ENCODE data around the gene MDGA2.

GRCh38 chr14:47606566-47606965, 68.8 kb downstream of the MDGA2 start:
- TF ChIP-seq POLR2A (IDR thresholded peaks at IDR 0.05; ENCODE audit: low read depth, low read length) (no peak), CEBPB (IDR thresholded peaks at IDR 0.05; ENCODE audit: low read depth, low read length) (no peak), ELK1 (IDR thresholded peaks at IDR 0.05; ENCODE audit: borderline replicate concordance, low read depth, low read length) (no peak), CTCF (conservative IDR thresholded peaks at IDR 0.05; ENCODE audit: low read depth, low read length) (no peak), NFE2L2 (IDR thresholded peaks at IDR 0.05; ENCODE audit: low read depth, low read length) (no peak), RAD21 (IDR thresholded peaks at IDR 0.05; ENCODE audit: low read length) (no peak), CHD1 (IDR thresholded peaks at IDR 0.05; ENCODE audit: low read depth, low read length) (no peak), USF2 (IDR thresholded peaks at IDR 0.05; ENCODE audit: low read depth, low read length) (no peak), RCOR1 (IDR thresholded peaks at IDR 0.05; ENCODE audit: insufficient replicate concordance, low read length) (no peak), MXI1 (IDR thresholded peaks at IDR 0.05; ENCODE audit: borderline replicate concordance, low read depth, low read length) (no peak), RFX5 (IDR thresholded peaks at IDR 0.05; ENCODE audit: low read depth, low read length) (no peak), BHLHE40 (IDR thresholded peaks at IDR 0.05; ENCODE audit: low read depth, low read length) (no peak), MAFK (IDR thresholded peaks at IDR 0.05; ENCODE audit: low read depth, low read length) (no peak), MAZ (IDR thresholded peaks at IDR 0.05; ENCODE audit: borderline replicate concordance, low read depth, low read length) (no peak)

Data from IMR-90 (cell line).